K562 (cell line): Measurements from ENCODE around the gene TMPO. TPM values are rescaled to one million over a fixed set of nuclear protein-coding genes. Genes with fewer than 3 reads are reported as not detected.

ENCODE experiments used
- ARID2 ChIP-seq: fragments of 450-650 bp; IDR thresholded peaks from 2 replicates; pipeline ENCODE4 v1.6.1; 2017; ENCODE audit warnings: antibody characterized with exemption, mild to moderate bottlenecking
- ATF1 ChIP-seq, 2 experiments: fragments of 450-650 bp in 1 of 2; IDR thresholded peaks; 2 replicates each; pipeline ENCODE4 v1.6.1; 2016; ENCODE audit warnings: missing compliant biosample characterization in 1 of 2, missing genetic modification characterization in 1 of 2
- ELF1 ChIP-seq: fragments of 200-800 bp; sonication (Bioruptor generic); IDR thresholded peaks from 2 replicates; pipeline ENCODE4 v1.6.1; 2016; ENCODE audit warnings: missing genetic modification characterization, missing compliant biosample characterization
- ERF ChIP-seq: fragments of 450-650 bp; formaldehyde crosslinking; IDR thresholded peaks from 2 replicates; pipeline ENCODE4 v1.4.0; 2020; ENCODE audit warnings: mild to moderate bottlenecking, mixed read lengths
- GABPB2 ChIP-seq: fragments of 250-450 bp; sonication (Bioruptor Pico); conservative IDR thresholded peaks from 2 replicates; pipeline ENCODE4 v1.5.1; 2021; ENCODE audit warnings: mild to moderate bottlenecking
- MECOM ChIP-seq: fragments of 250-450 bp; sonication (Bioruptor Pico); IDR thresholded peaks from 2 replicates; pipeline ENCODE4 v1.8.0; 2022; ENCODE audit warnings: inconsistent platforms
- polyA plus RNA-seq, 8 experiments: library from polyadenylated mRNA; depleted of rRNA in 4 of 8; stranded (reverse) in 5 of 8; unstranded in 3 of 8; fragments of >200 nt; fragmentation: Nextera tagmentation in 2 of 8; fragmentation: Illumina TruSeq in 1 of 8; extraction: Ambion mirVana in 2 of 8; extraction: Trizol in 1 of 8; gene quantifications; 2 replicates each; pipeline versions ENCODE4 v1.2.1 to v1.2.3, GENCODE V29; 2011 to 2014; ENCODE audit warnings: inconsistent platforms in 1 of 8, missing spikeins in 1 of 8
- total RNA-seq, 7 experiments: library from RNA; depleted of rRNA in 6 of 7; stranded (reverse); fragments of >200 nt in 6 of 7; fragmentation: Illumina TruSeq in 2 of 7; extraction: Trizol in 2 of 7; gene quantifications; 2 replicates each; pipeline versions ENCODE4 v1.2.1 to v1.2.3, GENCODE V29; 2011 to 2021; ENCODE audit warnings: low replicate concordance in 1 of 7
- TF ChIP-seq, protein P1 (sequence below): fragments of 450-650 bp; IDR thresholded peaks from 2 replicates; pipeline ENCODE4 v1.6.1; 2017; ENCODE audit warnings: antibody characterized with exemption
- TF ChIP-seq, protein P2 (sequence below), 2 experiments: fragments of 450-650 bp; formaldehyde crosslinking in 1 of 2; IDR thresholded peaks; 2 replicates each; pipeline versions ENCODE4 v1.4.0 to v1.6.1; 2014 to 2020; ENCODE audit warnings: mild to moderate bottlenecking in 2 of 2, borderline replicate concordance in 1 of 2, low read depth in 1 of 2
- TF ChIP-seq, protein P3 (sequence below): fragments of 450-650 bp; IDR thresholded peaks from 2 replicates; pipeline ENCODE4 v1.6.1; 2016; ENCODE audit warnings: low read depth, mild to moderate bottlenecking, moderate library complexity
- TF ChIP-seq, protein P4 (sequence below): fragments of 250-450 bp; sonication (Bioruptor Pico); IDR thresholded peaks from 2 replicates; pipeline ENCODE4 v1.8.0; 2022; ENCODE audit warnings: inconsistent platforms, mild to moderate bottlenecking, moderate library complexity, borderline replicate concordance
- TF ChIP-seq, protein P5 (sequence below): fragments of 450-650 bp; IDR thresholded peaks from 2 replicates; pipeline ENCODE4 v1.6.1; 2016

The TMPO gene
- total and polyA plus RNA-seq, 9 of the 15 experiments (the other 6 are each of a cell fraction or from before 2014, with no cell fraction given), result 62.1 to 263 (median 182) TPM

DNA sequence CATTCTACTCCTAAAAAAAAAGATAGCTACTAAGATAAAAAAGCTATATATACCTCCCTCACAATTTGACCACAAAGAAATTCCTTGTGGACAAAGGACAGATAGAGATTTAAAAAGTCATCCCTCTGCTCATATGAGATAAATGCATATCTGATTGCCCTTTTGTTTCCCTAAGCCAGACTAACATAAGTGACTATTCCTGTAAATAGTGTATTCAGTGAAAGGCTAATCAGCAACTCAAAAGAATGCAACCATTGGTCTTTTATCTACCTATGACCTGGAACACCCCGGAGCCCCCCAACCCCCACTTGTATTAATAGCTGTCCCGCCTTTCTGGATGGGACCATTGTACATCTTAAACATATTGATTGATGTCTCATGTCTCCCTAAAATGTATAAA is 6.3 kb upstream of the TMPO start (continued):
- TF ChIP-seq GABPB2 (CRISPR knock-in tag), result no peak
- TF ChIP-seq ATF1 (CRISPR knock-in tag; IDR thresholded peaks at IDR 0.05), result no peak
- peak; percentile 28; the same call in 1 of the 2 replicates for TF ChIP-seq ATF1 (tag; IDR thresholded peaks at IDR 0.05)
- TF ChIP-seq, protein P1, sequence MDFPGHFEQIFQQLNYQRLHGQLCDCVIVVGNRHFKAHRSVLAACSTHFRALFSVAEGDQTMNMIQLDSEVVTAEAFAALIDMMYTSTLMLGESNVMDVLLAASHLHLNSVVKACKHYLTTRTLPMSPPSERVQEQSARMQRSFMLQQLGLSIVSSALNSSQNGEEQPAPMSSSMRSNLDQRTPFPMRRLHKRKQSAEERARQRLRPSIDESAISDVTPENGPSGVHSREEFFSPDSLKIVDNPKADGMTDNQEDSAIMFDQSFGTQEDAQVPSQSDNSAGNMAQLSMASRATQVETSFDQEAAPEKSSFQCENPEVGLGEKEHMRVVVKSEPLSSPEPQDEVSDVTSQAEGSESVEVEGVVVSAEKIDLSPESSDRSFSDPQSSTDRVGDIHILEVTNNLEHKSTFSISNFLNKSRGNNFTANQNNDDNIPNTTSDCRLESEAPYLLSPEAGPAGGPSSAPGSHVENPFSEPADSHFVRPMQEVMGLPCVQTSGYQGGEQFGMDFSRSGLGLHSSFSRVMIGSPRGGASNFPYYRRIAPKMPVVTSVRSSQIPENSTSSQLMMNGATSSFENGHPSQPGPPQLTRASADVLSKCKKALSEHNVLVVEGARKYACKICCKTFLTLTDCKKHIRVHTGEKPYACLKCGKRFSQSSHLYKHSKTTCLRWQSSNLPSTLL, result no peak
- TF ChIP-seq, protein P2, sequence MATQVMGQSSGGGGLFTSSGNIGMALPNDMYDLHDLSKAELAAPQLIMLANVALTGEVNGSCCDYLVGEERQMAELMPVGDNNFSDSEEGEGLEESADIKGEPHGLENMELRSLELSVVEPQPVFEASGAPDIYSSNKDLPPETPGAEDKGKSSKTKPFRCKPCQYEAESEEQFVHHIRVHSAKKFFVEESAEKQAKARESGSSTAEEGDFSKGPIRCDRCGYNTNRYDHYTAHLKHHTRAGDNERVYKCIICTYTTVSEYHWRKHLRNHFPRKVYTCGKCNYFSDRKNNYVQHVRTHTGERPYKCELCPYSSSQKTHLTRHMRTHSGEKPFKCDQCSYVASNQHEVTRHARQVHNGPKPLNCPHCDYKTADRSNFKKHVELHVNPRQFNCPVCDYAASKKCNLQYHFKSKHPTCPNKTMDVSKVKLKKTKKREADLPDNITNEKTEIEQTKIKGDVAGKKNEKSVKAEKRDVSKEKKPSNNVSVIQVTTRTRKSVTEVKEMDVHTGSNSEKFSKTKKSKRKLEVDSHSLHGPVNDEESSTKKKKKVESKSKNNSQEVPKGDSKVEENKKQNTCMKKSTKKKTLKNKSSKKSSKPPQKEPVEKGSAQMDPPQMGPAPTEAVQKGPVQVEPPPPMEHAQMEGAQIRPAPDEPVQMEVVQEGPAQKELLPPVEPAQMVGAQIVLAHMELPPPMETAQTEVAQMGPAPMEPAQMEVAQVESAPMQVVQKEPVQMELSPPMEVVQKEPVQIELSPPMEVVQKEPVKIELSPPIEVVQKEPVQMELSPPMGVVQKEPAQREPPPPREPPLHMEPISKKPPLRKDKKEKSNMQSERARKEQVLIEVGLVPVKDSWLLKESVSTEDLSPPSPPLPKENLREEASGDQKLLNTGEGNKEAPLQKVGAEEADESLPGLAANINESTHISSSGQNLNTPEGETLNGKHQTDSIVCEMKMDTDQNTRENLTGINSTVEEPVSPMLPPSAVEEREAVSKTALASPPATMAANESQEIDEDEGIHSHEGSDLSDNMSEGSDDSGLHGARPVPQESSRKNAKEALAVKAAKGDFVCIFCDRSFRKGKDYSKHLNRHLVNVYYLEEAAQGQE (IDR thresholded peaks at IDR 0.05; ENCODE audit: borderline replicate concordance), result peak; percentile 21; the same call in 1 of the 2 replicates
- TF ChIP-seq, protein P2 (CRISPR knock-in tag; IDR thresholded peaks at IDR 0.05; ENCODE audit: low read depth), result no peak
- TF ChIP-seq, protein P3, sequence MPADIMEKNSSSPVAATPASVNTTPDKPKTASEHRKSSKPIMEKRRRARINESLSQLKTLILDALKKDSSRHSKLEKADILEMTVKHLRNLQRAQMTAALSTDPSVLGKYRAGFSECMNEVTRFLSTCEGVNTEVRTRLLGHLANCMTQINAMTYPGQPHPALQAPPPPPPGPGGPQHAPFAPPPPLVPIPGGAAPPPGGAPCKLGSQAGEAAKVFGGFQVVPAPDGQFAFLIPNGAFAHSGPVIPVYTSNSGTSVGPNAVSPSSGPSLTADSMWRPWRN, result peak; percentile 88
- TF ChIP-seq ARID2, result no peak
- TF ChIP-seq, protein P4, sequence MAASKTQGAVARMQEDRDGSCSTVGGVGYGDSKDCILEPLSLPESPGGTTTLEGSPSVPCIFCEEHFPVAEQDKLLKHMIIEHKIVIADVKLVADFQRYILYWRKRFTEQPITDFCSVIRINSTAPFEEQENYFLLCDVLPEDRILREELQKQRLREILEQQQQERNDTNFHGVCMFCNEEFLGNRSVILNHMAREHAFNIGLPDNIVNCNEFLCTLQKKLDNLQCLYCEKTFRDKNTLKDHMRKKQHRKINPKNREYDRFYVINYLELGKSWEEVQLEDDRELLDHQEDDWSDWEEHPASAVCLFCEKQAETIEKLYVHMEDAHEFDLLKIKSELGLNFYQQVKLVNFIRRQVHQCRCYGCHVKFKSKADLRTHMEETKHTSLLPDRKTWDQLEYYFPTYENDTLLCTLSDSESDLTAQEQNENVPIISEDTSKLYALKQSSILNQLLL (CRISPR knock-in tag), result no peak
- TF ChIP-seq ELF1 (tag), result no peak
- TF ChIP-seq ERF (CRISPR knock-in tag), result no peak
- TF ChIP-seq, protein P5, sequence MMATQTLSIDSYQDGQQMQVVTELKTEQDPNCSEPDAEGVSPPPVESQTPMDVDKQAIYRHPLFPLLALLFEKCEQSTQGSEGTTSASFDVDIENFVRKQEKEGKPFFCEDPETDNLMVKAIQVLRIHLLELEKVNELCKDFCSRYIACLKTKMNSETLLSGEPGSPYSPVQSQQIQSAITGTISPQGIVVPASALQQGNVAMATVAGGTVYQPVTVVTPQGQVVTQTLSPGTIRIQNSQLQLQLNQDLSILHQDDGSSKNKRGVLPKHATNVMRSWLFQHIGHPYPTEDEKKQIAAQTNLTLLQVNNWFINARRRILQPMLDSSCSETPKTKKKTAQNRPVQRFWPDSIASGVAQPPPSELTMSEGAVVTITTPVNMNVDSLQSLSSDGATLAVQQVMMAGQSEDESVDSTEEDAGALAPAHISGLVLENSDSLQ, result no peak
- peak; percentile 66; the same call in 1 of the 2 replicates for TF ChIP-seq MECOM (CRISPR knock-in tag)
